SK-N-SH (cell line): ENCODE measurements around the gene ASB9. TPM values are rescaled to one million over a fixed set of nuclear protein-coding genes. Genes with fewer than 3 reads are reported as not detected.

Experiments
- CTCF ChIA-PET: fragments of 300-600, 350-600 bp; formaldehyde crosslinking; extraction: SDS; loops from one replicate; lab custom pipeline; 2021; lab: Yijun Ruan, JAX
- POLR2A ChIA-PET: fragments of 350-600 bp; sonication (Branson Sonifier 250); formaldehyde crosslinking; extraction: SDS; loops from one replicate; lab custom pipeline; 2020; ENCODE audit warnings: antibody characterized with exemption, inconsistent platforms; lab: Yijun Ruan, JAX
- DNase-seq: peaks from one replicate; pipeline ENCODE4 v3.0.0; 2012
- H2AFZ ChIP-seq: fragments of 200-600 bp; sonication (generic); 2 replicates; pipeline ENCODE4 v1.8.1; 2016; ENCODE audit warnings: antibody characterized with exemption, mild to moderate bottlenecking, low read depth
- H3F3A ChIP-seq: fragments of 200-600 bp; sonication (generic); replicated peaks from 2 replicates; pipeline ENCODE3; 2016; ENCODE audit warnings: antibody characterized with exemption, mild to moderate bottlenecking; ENCODE audit not compliant: insufficient read depth
- H3K27ac ChIP-seq, 2 experiments: fragments of 200-500 bp in 1 of 2; fragments of 200-600 bp in 1 of 2; sonication (Bioruptor generic) in 1 of 2; sonication (generic), shearing (Covaris generic) in 1 of 2; 2 replicates each; pipeline versions ENCODE4 v1.5.1 to v1.6.1; 2014 to 2016; ENCODE audit warnings: low read depth in 2 of 2, inconsistent platforms in 1 of 2, low read length in 1 of 2, mild to moderate bottlenecking in 1 of 2, mixed read lengths in 1 of 2
- H3K27me3 ChIP-seq: fragments of 200-600 bp; sonication (generic), shearing (Covaris generic); 2 replicates; pipeline ENCODE4 v1.6.1; 2016; ENCODE audit warnings: mixed run types; ENCODE audit not compliant: insufficient read depth
- H3K36me3 ChIP-seq, 2 experiments: fragments of 200-500 bp in 1 of 2; fragments of 200-600 bp in 1 of 2; sonication (Bioruptor generic) in 1 of 2; sonication (generic) in 1 of 2; replicated peaks in 1 of 2; 2 replicates each; pipeline versions ENCODE3 to v1.5.1; 2014 to 2016; ENCODE audit warnings: low read length in 1 of 2, mild to moderate bottlenecking in 1 of 2; ENCODE audit not compliant: insufficient read depth in 2 of 2, control insufficient read depth in 1 of 2
- H3K4me1 ChIP-seq, 2 experiments: fragments of 200-500 bp in 1 of 2; fragments of 200-600 bp in 1 of 2; sonication (Bioruptor generic) in 1 of 2; sonication (generic), shearing (Covaris generic) in 1 of 2; 2 replicates each; pipeline versions ENCODE4 v1.5.1 to v1.6.1; 2014 to 2016; ENCODE audit warnings: low read depth in 1 of 2, low read length in 1 of 2, mixed run types in 1 of 2; ENCODE audit not compliant: insufficient read depth in 2 of 2, control insufficient read depth in 1 of 2
- H3K4me2 ChIP-seq: fragments of 200-600 bp; sonication (generic), shearing (Covaris generic); 2 replicates; pipeline ENCODE4 v1.6.1; 2017; ENCODE audit warnings: mixed run types
- H3K4me3 ChIP-seq, 2 experiments: fragments of 200-500 bp in 1 of 2; fragments of 200-600 bp in 1 of 2; sonication (Bioruptor generic) in 1 of 2; sonication (generic), shearing (Covaris generic) in 1 of 2; 2 replicates each; pipeline versions ENCODE4 v1.5.1 to v1.8.1; 2014 to 2016; ENCODE audit warnings: low read depth in 2 of 2, inconsistent platforms in 1 of 2, low read length in 1 of 2, mild to moderate bottlenecking in 1 of 2, mixed read lengths in 1 of 2, moderate library complexity in 1 of 2
- H3K79me2 ChIP-seq: fragments of 200-600 bp; sonication (generic); 2 replicates; pipeline ENCODE4 v1.8.1; 2017; ENCODE audit warnings: mild to moderate bottlenecking; ENCODE audit not compliant: insufficient read depth
- H3K9ac ChIP-seq: fragments of 200-600 bp; sonication (generic); 2 replicates; pipeline ENCODE4 v1.6.1; 2017; ENCODE audit warnings: mixed run types
- H3K9me2 ChIP-seq: fragments of 200-600 bp; sonication (generic); 2 replicates; pipeline ENCODE4 v1.6.1; 2017; ENCODE audit warnings: mixed run types
- H3K9me3 ChIP-seq: fragments of 200-600 bp; sonication (generic); 2 replicates; pipeline ENCODE4 v1.6.1; 2017; ENCODE audit warnings: mixed run types, mild to moderate bottlenecking, moderate library complexity
- H4K20me1 ChIP-seq: fragments of 200-600 bp; sonication (generic); 2 replicates; pipeline ENCODE4 v1.6.1; 2017; ENCODE audit warnings: mild to moderate bottlenecking, mixed run types; ENCODE audit not compliant: insufficient read depth
- CTCF ChIP-seq: fragments of 200-600 bp; sonication (generic); IDR thresholded peaks from 2 replicates; pipeline ENCODE4 v1.6.1; 2017; ENCODE audit warnings: antibody characterized with exemption, mild to moderate bottlenecking, moderate library complexity
- ELF1 ChIP-seq: IDR thresholded peaks from 2 replicates; pipeline ENCODE4 v1.4.0; 2012
- EP300 ChIP-seq, 2 experiments: IDR thresholded peaks; 2 replicates each; pipeline versions ENCODE4 v1.4.0 to v1.6.1; 2012; ENCODE audit warnings: borderline replicate concordance in 1 of 2, low read depth in 1 of 2, low read length in 1 of 2
- FOXM1 ChIP-seq: IDR thresholded peaks from 2 replicates; pipeline ENCODE4 v1.4.0; 2012; ENCODE audit warnings: low read depth, mild to moderate bottlenecking
- GABPA ChIP-seq: IDR thresholded peaks from 2 replicates; pipeline ENCODE4 v1.4.0; 2012; ENCODE audit warnings: low read depth, mild to moderate bottlenecking
- GATA2 ChIP-seq: sonication (generic); formaldehyde crosslinking; IDR thresholded peaks from 2 replicates; pipeline ENCODE4 v1.5.0; 2020; ENCODE audit warnings: mild to moderate bottlenecking, missing genetic modification reagents
- JUND ChIP-seq: IDR thresholded peaks from 2 replicates; pipeline ENCODE4 v1.4.0; 2012
- MAX ChIP-seq: IDR thresholded peaks from 2 replicates; pipeline ENCODE4 v1.4.0; 2012; ENCODE audit warnings: low read depth
- MXI1 ChIP-seq: IDR thresholded peaks from 2 replicates; pipeline ENCODE4 v1.6.1; 2012; ENCODE audit warnings: mild to moderate bottlenecking, low read depth, low read length, improper control_type of control experiment
- PBX3 ChIP-seq: IDR thresholded peaks from 2 replicates; pipeline ENCODE4; 2012
- POLR2AphosphoS5 ChIP-seq: IDR thresholded peaks from 2 replicates; pipeline ENCODE4 v1.6.1; 2012; ENCODE audit warnings: low read depth, low read length
- RAD21 ChIP-seq: IDR thresholded peaks from 2 replicates; pipeline ENCODE4 v1.6.1; 2012; ENCODE audit warnings: mild to moderate bottlenecking, low read length
- RCOR1 ChIP-seq: fragments of 150-350 bp; IDR thresholded peaks from 2 replicates; pipeline ENCODE4 v1.6.1; 2017; ENCODE audit warnings: antibody characterized with exemption, low read length
- RFX5 ChIP-seq: IDR thresholded peaks from 2 replicates; pipeline ENCODE4 v1.6.1; 2012; ENCODE audit warnings: mild to moderate bottlenecking, improper control_type of control experiment, low read length
- RXRA ChIP-seq: IDR thresholded peaks from 2 replicates; pipeline ENCODE4 v1.4.0; 2012; ENCODE audit warnings: low read depth, mild to moderate bottlenecking, borderline replicate concordance
- TCF12 ChIP-seq: IDR thresholded peaks from 2 replicates; pipeline ENCODE4 v1.4.0; 2012
- ZBTB33 ChIP-seq: IDR thresholded peaks from 2 replicates; pipeline ENCODE4 v1.4.0; 2012; ENCODE audit warnings: low read depth, borderline replicate concordance
- WGBS: methylation state at CpG from one replicate; pipeline ENCODE4 v1.1.6; 2017; ENCODE audit warnings: low lambda C conversion rate; 5-methylcytosine and 5-hydroxymethylcytosine counted together
- polyA plus RNA-seq, 3 experiments: library from polyadenylated mRNA; depleted of rRNA; stranded (reverse); fragments of >200 nt; gene quantifications; 2 replicates each; pipeline ENCODE4 v1.2.3, GENCODE V29; 2012

The ASB9 gene
- polyA plus RNA-seq, 1 of the 3 experiments (the other 2 are of a cell fraction): 2.5 TPM

GRCh38 chrX:15202454-15203177 lies 67.3 kb downstream of the ASB9 start:
- Histone ChIP-seq H3K4me2 (no peak overlapping the region), H2AFZ (no peak overlapping the region), H3K4me1 (no peaks in the 10 kb centered on the region), H4K20me1 (no peaks in the 10 kb centered on the region), H3K36me3 (no peaks in the 10 kb centered on the region), H3K9me3 (no peaks in the 10 kb centered on the region), H3K9me2 (no peaks in the 10 kb centered on the region), H3K27me3 (no peaks in the 10 kb centered on the region; the same call in 1 of the 2 replicates), H3K27ac (no peak overlapping the region), H3K4me3 (no peak overlapping the region), H3K9ac (no peak overlapping the region), H3K79me2 (no peaks in the 10 kb centered on the region), H3F3A (no peaks in the 10 kb centered on the region)
- no peak for TF ChIP-seq POLR2AphosphoS5
- TF ChIP-seq RAD21: no peak
- TF ChIP-seq EP300 (IDR thresholded peaks at IDR 0.05; ENCODE audit: borderline replicate concordance in 1 of 2, low read depth in 1 of 2, low read length in 1 of 2): no peak
- TF ChIP-seq RCOR1: no peak
- TF ChIP-seq JUND: no peak
- no peak for TF ChIP-seq CTCF
- TF ChIP-seq RFX5: no peak
- TF ChIP-seq MAX: no peak
- TF ChIP-seq TCF12: no peak
- no peak for TF ChIP-seq ZBTB33
- no peak for TF ChIP-seq FOXM1
- TF ChIP-seq GATA2 (CRISPR knock-in tag): no peak
- TF ChIP-seq GABPA: no peak
- TF ChIP-seq ELF1: no peak
- no peak for TF ChIP-seq MXI1
- TF ChIP-seq PBX3: no peak
- TF ChIP-seq RXRA: no peak
- 35% methylated on average over 2 of the region's 2 CpGs for WGBS
- CTCF ChIA-PET: interaction anchor here (2.6 kb wide), 1 partner anchor 58 kb away, joined by 7 read pairs; no protein-coding TSS in a partner anchor
- POLR2A ChIA-PET: no interaction called here
- DNase-seq: no peak
